Dedifferentiated amniotic fluid mesenchymal stem cell (primary cell): ENCODE data around the gene SPTBN4.
"Not testable (repeated sequence)": the region's sequence is repeated elsewhere in the genome, so short reads cannot be mapped to it uniquely, and the experiment has no call there.

Experiments
- DNase-seq: peaks from one replicate; pipeline ENCODE4 v3.0.0-alpha.2; 2016; ENCODE audit errors: extremely low spot score

SPTBN4 gene

DNA sequence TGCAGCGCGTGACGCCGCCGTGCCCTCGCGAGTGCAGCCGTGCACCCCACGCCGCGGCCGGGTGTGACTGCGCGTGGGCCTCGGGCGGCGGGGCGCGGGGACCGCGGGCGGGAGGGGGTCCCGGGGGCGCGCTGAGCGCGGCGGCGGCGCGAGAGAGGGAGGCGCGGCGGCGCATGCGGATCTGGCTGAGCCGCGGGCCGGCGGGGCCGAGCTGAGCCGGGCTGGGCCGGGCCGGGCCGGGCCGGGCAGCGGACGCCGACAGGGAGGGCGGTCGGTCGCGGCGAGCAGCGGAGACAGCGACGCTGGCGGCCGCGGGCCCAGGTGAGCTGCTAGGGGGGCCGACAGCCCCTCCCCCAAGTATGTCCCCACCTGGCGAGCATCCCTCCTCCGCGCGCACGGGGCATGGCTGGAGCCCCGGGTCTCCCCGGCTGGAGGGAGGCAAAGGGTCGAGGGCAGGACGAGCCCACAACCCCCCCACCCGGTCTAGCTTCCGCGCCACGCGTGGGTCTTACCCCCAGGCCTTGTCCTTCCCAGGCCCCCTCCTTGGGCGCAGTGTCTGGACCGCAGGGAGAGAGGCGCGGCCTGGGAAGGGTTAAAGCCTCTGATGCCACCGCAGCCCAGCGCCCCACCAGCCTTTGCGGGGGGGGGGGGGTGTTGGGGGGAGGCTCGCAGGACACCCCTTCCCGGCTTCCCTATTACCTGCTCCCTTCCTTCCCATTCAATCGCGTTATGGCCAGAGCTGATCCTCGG, at the start of gene SPTBN4:
SPTBN4 (plus strand) TSS at position 17 of the 750 bp plus-strand sequence. CDS start 5,621 bp downstream, outside the sequence.
- no peak for DNase-seq

DNA sequence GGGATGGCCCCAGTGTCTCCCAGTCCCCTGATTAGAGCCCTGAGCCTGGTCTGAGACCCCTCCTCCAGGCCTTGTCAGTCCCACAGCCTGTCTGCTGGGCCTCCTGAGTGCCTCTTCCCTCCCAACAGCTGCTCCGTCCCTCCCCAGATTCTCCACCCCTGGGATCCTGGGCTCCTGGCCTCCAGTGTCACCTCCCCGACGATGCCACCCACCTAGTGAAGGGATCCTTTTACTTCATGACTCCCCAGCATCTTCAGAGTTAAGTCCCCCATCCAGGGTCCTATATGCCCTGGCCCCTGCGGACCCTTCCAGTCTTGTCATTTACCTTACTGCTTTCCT, 49.2 kb upstream of the SPTBN4 start:
- no peak for DNase-seq

DNA sequence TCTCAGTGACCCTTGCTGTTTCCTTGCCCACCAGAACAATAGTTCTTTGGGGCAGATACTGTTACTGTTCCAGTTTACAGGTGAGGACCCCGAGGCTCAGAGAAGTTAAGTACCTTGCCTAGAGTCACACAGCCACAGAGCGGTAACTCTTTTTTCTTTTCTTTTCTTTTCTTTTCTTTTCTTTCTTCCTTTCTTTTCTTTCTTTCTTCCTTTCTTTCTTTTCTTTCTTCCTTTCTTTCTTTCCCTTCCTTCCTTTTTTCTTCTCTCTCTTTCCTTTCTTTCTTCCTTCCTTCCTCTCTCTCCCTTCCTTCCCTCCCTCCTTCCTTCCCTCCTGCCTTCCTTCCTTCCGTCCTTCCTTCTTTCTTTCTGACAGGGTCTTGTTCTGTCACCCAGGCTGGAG, 48.8 kb upstream of the SPTBN4 start:
- DNase-seq = no peak

DNA sequence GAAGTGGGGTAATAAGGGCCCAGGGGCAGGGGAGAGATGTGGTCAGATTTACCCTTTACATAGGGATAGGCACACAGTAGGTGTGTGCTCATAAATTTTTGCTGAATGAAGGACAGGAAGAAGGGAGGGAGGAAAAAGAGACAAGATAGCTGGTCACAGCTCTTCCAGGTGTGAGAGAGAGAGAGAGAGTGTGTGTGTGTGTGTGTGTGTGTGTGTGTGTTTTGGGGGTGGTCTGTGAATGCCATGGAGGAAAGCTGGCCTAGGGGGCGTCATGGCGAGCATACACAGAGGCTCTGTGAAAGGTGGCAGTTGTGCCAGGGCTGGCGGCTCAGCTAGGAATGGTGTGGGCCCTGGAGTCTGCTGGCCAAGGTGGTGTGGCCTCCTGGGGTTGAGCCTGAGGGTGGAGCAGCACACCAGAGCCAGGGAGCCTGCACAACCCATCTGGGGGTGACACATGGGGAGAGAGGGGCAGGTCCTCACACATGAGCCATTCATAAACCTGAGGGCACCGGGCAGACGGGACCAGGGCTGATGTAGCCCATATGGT, 47.7 kb upstream of the SPTBN4 start:
- DNase-seq = no peak

DNA sequence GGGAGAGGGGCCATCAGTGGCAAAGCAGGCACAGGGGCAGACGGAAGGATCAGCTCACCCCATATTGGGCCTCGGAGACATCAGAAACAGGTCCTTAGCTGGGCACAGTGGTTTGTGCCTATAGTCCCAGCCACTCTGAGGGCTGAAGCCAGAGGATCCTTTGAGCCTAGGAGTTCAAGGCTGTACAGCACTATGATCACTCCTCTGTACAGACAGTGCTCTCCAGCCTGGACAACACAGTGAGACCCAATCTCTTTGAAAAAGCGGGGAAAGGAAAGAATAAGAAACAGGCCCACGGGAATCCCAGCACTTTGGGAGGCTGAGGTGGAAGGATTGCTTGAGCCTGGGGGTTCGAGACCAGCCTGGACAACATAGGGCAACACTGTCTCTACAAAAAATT, 47.0 kb upstream of the SPTBN4 start:
- no peak for DNase-seq

DNA sequence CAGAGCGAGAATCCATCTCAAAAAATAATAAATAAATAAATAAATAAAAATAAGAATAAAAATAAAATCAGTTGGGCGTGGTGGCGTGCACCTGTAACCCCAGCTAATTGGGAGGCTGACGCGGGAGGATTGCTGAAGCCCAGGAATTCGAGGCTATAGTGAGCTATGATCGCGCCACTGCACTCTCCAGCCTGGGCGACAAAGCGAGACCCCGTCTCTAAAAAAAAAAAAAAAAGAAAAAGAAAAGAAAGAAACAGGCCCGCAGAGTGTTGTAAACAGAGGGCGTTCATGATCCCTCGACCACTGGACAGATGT, 46.4 kb upstream of the SPTBN4 start:
- no peak for DNase-seq

DNA sequence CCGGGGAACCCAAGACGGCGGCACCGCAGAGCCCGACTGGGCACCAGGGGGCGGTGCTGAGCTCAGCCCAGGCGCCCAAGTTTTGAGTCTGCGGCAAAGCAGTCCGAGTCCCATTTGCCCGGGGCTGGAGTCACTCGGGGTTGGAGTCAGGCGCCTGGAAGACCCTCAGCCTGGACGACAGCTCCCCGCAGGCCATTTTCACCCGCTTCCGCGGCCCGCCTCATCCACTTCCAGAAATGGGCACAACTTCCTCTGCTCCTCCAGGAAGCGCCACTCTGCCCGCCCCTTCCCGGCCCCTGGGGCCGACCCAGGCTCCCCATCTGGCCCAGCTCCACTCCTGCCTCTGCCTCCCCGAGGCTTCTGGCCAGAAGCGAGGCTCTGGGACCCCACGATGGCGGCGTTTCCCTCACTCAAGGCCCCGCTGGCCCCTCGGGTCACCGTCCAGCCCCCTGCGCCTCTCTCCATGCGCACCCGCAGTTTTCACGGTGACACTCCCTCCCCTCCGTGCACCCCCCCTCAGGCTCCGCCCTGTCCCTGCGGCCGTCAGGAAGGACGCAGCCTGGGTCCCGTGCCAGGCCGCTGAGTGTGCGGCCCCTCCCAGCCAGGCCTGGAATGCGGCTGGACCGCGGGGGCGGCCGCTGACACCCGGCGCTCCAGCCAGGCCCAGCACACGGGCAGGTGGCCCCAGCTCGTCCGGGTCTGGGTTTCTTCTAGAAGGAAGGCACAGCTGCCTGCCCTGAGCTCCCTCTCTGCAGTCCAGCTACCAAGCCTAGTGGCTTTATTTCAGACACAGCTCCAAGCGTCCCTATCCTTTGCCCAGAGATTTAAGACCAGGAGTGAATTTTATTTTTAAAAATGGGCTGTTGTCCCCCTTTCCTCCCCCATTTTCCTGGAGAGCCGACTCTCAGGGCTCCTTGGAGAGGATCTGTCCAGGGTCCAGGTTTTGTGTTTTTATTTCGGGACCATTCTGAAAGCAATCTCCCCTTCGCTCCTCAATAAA, 45.7 kb upstream of the SPTBN4 start:
- peak; percentile 78 for DNase-seq

DNA sequence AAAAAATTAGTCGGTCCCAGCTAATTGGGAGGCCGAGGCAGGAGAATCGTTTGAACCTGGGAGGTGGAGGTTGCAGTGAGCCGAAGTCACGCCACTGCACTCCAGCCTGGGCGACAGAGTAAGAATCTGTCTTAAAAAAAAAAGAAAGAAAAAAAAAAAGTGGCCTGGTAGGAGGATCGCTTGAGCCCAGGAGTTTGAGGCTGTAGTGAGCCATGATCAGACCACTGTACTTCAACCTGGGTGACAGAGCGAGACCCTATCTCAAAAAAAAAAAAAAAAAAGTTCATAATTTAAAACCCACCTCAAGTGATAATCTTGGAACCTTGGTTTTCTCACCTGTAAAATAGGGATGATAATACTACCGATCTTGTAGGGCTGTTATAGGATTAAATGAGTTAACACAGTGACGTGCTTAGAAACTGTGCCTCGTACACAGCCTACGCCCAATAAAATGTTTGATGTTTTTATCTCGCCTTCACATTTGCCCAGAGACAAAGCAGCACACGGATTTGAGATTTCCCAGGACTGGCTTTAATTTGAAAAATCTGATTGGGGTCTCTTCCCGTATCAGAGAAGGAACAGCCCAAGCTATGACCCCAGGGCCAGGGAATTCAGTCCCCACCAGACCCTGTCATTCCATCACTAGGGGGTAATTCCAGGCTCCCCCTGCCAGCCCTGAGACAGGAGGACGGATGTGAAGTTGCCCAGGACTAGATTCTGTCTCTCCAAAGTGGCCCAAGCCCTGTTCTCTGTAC, 44.6 kb upstream of the SPTBN4 start:
- no peak for DNase-seq

DNA sequence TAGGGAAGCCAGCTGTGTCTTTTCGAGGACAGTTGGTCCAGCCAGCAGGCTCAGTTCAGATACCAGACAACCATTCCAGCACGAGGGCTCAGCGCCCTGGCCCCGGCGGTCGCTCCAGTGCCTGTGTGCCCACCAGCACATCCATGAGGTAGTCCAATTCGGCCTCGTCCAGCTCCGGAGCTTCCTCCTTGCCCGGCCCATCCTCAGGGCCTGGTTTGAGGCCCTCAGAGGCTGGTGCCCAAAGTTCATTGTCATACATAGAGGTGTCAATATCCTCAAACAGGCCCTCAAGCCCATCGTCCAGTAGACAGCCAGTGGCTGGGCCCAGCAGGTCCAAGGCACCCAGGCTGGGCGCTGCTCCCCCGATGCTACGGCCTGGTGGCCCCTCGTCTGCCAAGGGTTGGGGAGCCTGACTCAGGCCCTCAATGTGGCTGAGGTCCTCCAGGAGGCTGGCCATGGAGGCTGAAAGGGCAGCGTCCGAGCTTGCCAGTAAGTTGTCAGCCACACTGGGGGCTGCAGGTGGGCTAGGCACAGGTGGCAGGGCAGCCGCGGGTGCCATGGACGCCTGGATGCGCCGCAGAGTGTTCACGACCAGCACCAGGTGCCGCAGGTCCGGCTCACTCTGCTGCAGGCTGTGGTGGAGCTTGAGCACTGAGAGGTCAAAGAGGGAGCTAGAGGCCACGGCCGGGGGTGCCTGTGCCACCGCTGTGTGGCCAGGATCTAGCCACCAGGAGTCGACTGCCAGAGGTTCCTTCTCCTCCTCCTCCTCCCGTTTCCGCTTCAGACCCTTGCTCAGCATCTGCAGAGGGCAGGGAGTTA, 43.8 kb upstream of the SPTBN4 start:
- DNase-seq = no peak

DNA sequence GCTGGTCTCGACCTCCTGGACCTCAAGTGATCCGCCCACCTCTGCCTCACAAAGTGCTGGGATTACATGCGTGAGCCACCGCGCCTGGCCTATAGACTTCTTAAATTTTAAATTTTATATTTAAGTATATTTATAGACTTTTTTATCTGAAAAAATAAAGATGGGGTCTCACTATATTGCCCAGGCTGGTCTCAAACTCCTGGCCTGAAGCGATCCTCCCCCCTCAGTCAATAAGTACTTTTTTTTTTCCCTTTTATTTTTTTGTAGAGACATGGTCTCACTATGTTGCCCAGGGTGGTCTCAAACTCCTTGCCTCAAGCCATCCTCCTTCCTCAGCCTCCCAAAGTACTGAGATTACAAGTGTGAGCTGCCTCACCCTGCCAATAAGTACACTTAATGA, 42.9 kb upstream of the SPTBN4 start:
- DNase-seq = no peak

DNA sequence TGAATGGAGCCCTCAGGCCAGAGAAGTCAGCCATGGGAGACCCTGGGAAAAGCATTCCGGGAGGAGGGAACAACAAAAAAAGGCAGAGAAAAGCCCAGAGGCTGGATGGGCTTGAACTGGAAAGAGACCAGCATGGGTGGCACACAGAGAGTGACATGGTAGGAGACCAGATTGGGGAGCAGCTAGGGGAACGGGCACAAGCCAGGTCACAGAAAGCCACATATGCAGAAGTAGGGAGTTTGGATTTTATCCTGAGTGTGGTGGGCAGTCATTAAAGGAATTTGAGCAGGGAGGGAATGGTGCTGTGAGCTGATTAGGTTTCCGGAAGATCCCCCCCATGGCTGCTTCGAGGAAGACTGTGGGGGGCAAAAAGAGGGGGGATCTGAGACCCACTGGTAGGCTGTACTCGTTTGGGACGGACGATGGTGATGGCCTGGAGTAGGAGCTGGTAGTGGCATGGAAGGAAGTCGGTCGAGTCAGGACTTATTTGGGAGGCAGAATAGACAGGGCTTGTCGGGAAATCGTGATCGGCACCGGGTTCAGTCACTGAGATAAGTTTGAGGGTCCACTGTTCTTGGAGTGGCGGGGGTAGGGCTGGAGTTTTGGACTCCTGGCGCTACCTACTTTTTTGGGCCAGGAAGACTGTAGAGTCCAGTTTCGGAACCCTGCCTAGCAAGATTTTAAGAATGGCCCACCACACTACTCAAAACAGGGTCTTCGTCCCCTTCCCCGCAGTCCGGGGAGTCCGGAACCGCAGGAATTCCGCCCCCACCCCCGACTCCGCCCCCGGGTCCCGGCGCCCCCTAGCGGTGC, 42.0 kb upstream of the SPTBN4 start:
- DNase-seq = no peak

DNA sequence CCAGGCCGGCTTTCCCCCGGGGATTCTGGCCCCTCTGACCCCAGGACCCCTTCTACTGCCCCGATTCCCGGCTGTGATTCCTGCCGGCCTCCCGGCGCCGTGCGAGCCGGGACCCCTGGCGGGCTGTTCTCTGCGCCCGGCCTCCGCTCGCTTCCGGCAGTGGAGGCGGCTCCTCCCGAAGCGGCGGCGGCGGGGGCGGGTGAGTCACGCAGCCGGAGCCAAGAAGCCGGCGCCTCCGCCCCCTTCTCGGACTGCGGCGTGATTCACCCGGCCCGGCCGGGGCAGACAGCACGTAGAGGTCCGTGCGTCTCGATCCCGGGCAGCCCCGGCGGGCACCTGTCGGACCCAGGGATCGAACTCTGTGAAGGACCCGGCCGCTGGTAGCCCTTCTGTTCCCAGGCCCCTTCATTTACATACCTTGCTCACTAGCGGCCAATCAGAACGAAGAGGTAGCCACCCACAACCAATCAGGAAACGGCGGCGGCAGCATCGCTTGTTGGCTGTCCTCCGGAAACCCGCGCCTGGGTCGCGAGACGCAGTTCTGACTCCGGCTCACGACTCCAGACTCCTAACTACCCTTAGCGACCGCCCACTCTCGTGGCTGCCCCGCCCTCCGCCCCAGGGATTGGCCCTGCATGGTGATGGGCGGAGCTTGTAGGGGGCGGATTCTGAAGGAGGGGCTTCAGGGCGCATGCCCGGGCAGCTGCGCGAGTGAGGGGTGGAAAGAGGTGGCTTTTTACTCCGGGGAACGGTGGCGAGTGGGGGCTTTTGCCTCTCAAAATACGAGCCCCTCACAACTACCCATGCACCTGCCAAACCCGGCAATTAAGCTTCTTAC, 41.1 kb upstream of the SPTBN4 start, which contains the start of gene SERTAD1:
SERTAD1 (minus strand) TSS at position 543 of the 838 bp plus-strand sequence. CDS start 2,446 bp downstream, outside the sequence.
- DNase-seq = peak; percentile 99

DNA sequence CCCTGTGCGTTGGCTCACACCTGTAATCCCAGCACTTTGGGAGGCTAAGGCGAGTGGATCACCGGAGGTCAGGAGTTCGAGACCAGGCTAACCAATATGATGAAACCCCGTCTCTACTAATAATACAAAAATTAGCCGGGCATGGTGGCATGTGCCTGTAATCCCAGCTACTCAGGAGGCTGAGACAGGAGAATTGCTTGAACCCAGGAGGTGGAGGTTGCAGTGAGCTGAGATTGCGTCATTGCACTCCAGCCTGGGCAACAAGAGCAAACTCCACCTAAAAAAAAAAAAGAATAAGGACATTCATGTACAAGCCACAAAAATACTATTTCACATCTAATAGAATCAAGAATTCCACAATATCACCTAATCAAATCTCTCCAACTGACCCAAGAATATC, 38.6 kb upstream of the SPTBN4 start:
- not testable (repeated sequence) for DNase-seq

DNA sequence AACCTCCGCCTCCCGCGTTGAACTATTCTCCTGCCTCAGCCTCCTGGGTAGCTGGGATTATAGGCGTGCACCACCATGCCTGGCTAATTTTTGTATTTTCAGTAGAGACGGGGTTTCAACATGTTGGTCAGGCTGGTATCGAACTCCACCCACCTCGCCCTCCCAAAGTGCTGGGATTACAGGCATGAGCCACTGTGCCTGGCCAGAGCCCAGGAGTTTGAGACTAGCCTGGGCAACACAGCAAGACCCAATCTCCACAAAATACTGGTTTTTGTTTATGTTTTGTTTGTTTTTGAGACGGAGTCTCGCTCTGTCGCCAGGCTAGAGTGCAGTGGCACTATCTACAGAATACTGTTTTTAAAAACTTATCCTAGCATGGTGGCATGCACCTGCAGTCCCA, 36.6 kb upstream of the SPTBN4 start:
- DNase-seq = not testable (repeated sequence)

DNA sequence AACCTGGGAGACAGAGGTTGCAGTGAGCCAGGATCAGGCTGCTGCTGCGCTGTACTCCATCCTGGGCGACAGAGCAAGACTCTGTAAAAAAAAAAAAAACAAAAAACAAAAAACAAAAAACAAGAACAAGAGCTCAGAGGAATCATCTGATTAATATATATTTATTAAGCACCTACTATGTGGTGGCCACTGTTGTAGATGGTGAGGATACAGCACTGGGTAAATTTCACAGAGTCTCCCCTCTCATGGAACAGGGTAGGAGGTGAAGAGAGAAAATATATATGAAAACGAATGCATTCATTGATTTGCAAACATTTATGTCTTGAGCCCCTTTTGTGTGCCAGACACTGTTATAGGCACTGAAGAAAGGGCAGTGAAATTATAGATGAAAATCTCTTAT, 35.1 kb upstream of the SPTBN4 start:
- DNase-seq = no peak

DNA sequence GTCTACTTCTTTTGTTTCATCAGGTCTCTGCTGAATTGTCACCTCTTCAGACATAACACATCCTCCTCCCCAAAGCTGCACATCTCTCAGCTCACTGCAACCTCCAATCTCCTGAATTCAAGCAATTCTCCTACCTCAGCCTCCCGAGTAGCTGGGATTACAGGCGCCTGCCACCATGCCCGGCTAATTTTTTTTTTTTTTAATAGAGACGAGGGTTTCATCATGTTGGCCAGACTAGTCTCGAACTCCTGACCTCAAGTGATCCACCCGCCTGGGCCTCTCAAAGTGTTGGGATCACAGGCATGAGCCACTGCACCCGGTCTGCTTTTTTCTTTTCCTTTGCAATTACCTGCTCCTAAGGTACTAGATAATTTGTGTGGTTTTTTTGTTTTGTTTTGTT, 34.0 kb upstream of the SPTBN4 start:
- DNase-seq = not testable (repeated sequence)

DNA sequence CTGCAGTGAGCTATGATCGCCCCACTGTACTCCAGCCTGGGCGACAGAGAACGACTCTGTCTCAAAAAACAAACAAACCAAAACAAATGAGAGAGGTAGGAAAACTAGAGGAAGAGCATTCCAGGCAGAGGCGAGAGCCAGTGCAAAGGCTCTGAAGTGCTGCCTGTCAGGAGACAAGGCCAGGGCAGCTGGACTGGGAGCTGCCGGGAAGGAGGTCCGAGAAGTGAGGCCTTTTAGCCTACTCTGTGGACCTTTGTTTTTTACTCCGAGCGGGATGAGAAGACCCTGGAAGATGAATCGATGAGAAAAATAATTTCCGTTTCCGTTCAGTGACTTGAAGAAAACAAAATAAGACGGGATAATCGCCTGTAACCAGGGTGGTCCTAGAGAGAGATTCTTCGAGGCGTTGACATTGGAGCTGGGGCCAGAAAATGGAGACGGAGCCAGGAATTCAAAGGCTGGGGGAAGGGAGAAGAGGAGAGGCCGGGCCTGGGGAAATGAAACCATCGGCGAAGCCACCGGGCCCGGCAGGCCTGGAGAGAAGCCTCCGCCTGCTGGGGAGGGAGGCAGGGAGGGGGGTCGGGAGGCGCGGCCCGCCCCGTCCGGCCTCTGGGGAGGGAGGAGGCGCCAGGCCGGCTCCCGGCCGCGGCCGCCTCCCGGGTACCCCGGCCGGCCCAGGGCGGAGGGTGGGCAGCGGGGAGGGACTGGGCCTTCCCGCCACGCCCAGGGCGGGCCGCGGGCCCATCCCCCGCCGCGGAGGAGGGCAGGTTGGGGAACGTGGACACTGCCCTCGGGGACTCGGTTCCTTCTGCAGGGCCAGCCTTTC, 33.2 kb upstream of the SPTBN4 start:
- peak; percentile 88 for DNase-seq

DNA sequence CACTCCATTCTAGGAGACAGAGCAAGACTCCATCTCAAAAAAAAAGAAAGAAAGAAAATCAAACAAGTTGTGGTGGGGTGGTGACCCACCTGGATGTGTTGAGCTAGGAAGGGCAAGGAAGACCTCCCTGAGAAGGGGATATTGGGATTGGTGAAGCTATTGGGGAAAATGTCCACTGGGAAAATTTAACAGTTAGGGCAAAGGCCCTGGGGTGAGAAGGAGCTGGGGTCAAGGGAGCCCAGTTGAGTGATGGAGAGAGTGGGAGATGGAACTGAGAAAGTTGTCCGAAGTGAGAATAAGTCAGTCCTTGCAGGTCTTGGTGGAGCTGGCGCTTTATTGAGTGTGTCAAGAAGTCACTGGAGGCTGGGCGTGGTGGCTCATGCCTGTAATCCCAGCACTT, 28.5 kb upstream of the SPTBN4 start:
- DNase-seq = no peak
